ENCODE measurements around the gene MYG1. TPM values are rescaled to one million over a fixed set of nuclear protein-coding genes. Genes with fewer than 3 reads are reported as not detected.
A peak's percentile ranks its signal among the peaks of the same experiment; 100 is the strongest.

MYG1 gene, protein sequence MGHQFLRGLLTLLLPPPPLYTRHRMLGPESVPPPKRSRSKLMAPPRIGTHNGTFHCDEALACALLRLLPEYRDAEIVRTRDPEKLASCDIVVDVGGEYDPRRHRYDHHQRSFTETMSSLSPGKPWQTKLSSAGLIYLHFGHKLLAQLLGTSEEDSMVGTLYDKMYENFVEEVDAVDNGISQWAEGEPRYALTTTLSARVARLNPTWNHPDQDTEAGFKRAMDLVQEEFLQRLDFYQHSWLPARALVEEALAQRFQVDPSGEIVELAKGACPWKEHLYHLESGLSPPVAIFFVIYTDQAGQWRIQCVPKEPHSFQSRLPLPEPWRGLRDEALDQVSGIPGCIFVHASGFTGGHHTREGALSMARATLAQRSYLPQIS
- total RNA-seq, result 31.9 TPM

DNA sequence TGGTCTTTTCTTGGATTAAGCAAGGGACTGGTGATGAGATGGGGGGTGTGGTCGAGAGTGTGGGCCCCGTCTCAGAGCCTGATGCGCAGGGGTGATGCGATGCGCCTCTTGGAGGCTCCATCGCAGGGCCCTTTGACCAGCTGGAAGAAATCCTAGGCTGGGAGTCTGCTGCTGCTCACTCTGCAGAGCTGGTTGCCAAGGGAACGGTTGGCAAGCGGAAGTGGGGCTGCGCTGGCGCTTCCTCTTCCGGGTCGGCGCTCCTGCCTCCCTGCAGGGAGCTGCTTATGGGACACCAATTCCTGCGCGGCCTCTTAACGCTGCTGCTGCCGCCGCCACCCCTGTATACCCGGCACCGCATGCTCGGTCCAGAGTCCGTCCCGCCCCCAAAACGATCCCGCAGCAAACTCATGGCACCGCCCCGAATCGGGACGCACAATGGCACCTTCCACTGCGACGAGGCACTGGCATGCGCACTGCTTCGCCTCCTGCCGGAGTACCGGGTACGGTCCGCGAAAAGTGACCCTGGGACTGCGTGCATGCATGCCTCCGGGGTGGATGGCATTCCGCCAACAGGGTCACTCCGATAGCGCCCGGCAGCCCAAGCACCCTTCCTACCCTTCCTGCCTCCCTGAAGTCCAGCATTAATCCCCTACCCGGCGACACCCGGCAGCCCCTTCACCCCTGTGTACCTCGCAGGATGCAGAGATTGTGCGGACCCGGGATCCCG lies at the start of gene MYG1:
Gene MYG1 (plus strand): TSS at position 242 of the 727 bp plus-strand sequence. CDS start 43 bp downstream, at position 285.
- intact Hi-C loops (cut with DNase I), result no loop called here
- ATAC-seq (peak; percentile 89), DNase-seq (ENCODE audit: low spot score) (peak; percentile 91)

DNA sequence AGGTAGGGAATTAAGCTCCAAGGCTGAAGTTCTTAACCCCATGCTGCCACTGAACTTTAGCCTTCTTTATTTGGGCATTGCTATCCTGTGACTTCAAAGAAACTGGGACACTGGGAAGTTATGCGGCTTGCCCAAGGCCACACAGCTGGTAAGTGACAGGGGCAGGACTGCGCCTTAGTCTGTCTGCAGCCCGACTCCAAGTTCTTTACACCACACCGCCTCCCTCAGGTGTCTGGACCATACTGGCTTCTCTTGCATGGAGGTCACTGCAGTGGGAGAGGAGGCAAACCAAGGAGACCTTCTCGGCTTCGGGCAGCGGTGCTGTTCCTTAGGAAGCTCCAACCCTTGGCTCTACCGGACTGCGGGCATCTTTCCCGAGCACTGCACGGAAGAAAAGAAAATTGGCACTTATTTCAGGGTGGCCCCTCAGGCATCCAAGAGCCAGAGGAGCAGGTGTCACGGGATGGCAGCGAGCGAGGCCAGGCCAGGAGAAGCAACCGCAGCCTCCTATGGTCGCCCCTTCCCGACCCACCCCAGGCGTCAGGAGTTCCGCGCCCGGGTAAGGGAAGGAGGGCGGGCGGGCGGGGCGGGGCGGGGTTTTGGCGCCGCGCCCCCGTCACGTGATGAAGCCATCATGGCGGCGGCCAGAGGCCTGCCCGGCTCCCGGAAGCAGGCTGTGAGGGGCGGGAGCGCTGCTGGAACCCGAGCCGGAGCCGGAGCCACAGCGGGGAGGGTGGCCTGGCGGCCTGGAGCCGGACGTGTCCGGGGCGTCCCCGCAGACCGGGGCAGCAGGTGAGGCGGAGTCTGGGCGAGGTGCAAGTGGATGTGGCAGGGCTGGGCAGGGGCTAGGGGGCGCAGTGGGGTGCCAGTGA lies 47.8 kb upstream of the MYG1 start:
- peak; percentile 92 for ATAC-seq
- intact Hi-C loops (cut with DNase I), result loop anchor here (5.0 kb wide), 1 partner anchor 731 kb away; no protein-coding TSS in a partner anchor
- peak; percentile 88 for DNase-seq (ENCODE audit: low spot score)

DNA sequence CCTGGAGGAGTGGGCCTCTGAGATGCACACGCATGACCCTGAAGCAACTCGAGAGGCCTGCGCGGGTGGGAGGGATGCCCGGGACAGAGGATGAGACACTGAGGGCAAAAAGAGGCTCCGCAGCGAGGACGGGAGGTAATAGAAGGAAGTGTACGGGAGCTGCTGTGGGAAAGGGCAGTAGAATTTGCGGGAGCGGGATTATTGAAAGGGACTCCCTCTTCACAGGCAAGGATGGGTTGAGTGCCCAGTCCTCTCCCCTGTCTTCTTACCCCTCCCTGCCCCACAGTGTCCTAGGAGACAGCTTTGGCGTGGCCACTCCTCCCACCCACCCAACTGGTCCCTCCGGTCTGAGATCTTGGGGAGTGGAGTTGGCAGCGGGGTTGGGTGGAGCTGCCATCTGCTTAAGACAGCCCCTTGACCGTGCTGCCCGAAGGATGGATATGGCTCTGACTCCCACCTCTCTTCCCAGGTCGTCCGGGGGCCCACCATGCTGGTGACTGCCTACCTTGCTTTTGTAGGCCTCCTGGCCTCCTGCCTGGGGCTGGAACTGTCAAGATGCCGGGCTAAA lies 47.1 kb upstream of the MYG1 start:
- intact Hi-C loops (cut with DNase I), result loop anchor here (5.0 kb wide), 1 partner anchor 730 kb away; no protein-coding TSS in a partner anchor
- ATAC-seq, result peak; percentile 0
- no peak for DNase-seq (ENCODE audit: low spot score)

DNA sequence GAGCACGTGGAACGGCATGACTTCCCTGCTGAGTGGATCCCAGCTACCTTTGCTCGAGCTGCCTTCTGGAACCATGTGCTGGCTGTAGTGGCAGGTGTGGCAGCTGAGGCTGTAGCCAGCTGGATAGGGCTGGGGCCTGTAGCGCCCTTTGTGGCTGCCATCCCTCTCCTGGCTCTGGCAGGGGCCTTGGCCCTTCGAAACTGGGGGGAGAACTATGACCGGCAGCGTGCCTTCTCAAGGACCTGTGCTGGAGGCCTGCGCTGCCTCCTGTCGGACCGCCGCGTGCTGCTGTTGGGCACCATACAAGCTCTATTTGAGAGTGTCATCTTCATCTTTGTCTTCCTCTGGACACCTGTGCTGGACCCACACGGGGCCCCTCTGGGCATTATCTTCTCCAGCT lies 46.2 kb upstream of the MYG1 start:
- no peak for ATAC-seq
- no peak for DNase-seq (ENCODE audit: low spot score)
- intact Hi-C loops (cut with DNase I), result loop anchor here (5.0 kb wide), 1 partner anchor 729 kb away; no protein-coding TSS in a partner anchor

- no peak for ATAC-seq
- no peak for DNase-seq (ENCODE audit: low spot score)
- intact Hi-C loops (cut with DNase I), result loop anchor here (5.0 kb wide), 1 partner anchor 727 kb away; no protein-coding TSS in a partner anchor
These were observed 44.5 kb upstream of the MYG1 start for GRCh38 chr12:53254816-53255545.

DNA sequence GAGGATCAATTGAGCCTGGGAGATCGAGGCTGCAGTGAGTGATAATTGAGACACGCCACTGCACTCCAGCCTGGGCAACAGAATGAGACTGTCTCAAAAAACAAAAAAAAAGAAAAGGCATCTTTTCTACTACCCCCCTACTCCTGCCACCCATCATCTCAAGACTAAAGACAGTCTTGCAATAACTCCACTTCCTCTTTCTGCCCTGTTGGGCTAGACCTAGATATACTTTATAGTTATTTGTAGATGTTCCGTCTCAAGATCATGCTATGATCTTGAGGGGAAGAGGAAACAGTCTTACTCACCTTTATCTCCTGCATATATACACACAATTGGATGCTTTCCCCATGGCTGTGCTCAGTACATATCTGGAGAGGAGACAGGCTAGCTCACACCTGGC lies 43.5 kb upstream of the MYG1 start:
- DNase-seq (ENCODE audit: low spot score) (no peak), ATAC-seq (no peak)
- intact Hi-C loops (cut with DNase I), result no loop called here

DNA sequence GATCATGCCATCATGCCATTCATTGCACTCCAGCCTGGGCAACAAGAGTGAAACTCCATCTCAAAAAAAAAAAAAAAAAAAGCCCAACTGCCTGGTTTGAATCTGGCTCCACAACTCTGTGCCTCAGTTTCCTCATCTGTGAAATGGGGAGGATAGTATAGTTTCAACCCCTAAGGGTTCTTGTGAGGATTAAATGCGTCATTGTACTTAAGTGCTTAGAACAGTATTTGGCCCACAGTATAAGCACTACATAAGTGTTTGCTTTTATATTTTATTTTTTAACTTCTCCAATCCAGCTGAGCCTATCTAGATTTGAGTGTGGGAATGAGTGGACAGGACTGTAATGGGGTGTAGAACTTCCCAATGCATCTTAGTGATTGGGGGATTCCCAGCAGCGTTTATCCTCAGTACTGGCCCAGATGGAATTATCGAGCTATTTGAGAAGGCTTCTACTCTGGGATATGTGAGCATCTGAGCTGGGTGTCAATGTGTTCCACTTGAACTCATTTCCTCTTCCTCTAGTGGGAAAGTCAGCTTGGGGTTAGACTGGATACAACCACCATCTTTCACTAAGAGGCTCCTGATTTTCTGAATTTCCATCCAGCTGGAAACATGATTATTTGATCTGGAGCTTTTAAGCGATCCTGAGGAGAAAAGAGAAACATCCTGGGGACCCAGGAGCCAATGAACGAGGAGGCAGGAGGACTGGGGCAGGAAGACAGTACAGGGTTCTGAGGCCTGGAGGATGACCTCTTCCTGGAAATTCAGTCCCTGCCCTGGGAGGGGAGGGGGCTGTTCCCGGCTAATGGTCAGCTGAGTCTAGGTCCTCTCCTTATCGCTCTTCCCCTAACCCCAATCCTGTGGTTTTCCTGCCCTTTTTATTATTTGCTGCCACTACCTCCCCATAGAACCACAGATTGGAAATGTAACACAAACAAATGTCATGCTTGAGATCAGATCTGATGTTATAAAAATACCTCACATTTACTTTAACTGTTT lies 40.7 kb upstream of the MYG1 start:
- ATAC-seq (peak; percentile 63), DNase-seq (ENCODE audit: low spot score) (no peak)
- intact Hi-C loops (cut with DNase I), result no loop called here

DNA sequence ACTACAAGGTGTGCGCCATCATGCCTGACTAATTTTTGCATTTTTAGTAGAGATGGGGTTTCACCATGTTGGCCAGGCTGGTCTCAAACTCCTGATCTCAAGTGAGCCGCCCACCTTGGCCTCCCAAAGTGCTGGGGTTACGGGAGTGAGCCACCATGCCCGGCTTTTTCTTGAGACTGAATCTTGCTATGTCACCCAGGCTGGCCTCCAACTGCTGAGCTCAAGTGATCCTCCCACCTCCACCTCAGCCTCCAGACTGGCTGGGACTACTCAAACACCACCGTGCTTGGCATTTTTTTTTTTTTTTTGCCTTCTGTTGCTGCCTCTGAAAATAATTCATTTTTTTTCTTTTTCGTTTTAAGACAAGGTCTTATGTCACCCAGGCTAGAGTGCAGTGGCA lies 39.6 kb upstream of the MYG1 start:
- no peak for DNase-seq (ENCODE audit: low spot score)
- intact Hi-C loops (cut with DNase I), result no loop called here
- no peak for ATAC-seq

GRCh38 chr12:53265783-53266182 lies 33.7 kb upstream of the MYG1 start:
- intact Hi-C loops (cut with DNase I), result no loop called here
- DNase-seq (ENCODE audit: low spot score), result no peak
- no peak for ATAC-seq

- DNase-seq (ENCODE audit: low spot score) (no peak), ATAC-seq (peak; percentile 48)
- intact Hi-C loops (cut with DNase I), result no loop called here
These were observed 32.0 kb upstream of the MYG1 start for GRCh38 chr12:53267306-53267998.

GRCh38 chr12:53267999-53268629 lies 31.4 kb upstream of the MYG1 start, which contains the start of gene ESPL1:
Gene ESPL1 (plus strand): TSS chr12:53268299. CDS start chr12:53268767, 468 bp downstream.
- peak; percentile 82 for DNase-seq (ENCODE audit: low spot score)
- ATAC-seq, result peak; percentile 95
- intact Hi-C loops (cut with DNase I), result no loop called here

GRCh38 chr12:53268630-53269562 lies 30.6 kb upstream of the MYG1 start:
- intact Hi-C loops (cut with DNase I), result no loop called here
- no peak for DNase-seq (ENCODE audit: low spot score)
- ATAC-seq, result peak; percentile 9

- ATAC-seq (no peak), DNase-seq (ENCODE audit: low spot score) (no peak)
- intact Hi-C loops (cut with DNase I), result no loop called here
These were observed 25.1 kb upstream of the MYG1 start for GRCh38 chr12:53274445-53274844.

GRCh38 chr12:53276511-53276910 lies 23.0 kb upstream of the MYG1 start:
- ATAC-seq, result no peak
- DNase-seq (ENCODE audit: low spot score), result no peak
- intact Hi-C loops (cut with DNase I), result no loop called here

DNA sequence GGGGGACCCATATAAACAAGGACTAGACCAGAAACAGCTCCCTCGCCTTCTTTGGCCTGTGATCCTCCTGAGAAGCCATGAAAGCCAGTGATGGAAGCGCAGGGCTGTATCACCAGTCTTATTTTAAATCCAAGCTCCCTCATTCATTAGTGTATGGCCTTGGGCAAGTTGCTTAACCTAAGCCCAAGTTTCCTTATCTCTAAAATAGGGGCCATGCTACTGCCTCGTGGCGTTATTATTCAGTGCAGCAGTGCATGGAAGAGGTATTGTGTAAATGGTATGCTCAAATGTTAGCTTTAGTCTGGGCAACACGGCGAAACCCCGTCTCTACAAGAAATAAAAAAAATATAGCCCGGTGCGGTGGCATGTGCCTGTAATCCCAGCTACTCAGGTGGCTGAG lies 21.5 kb upstream of the MYG1 start:
- DNase-seq (ENCODE audit: low spot score) (no peak), ATAC-seq (no peak)
- intact Hi-C loops (cut with DNase I), result no loop called here
